Mesendoderm (in vitro differentiated cells): ENCODE measurements around the gene SLC8A1.
A peak's percentile ranks its signal among the peaks of the same experiment; 100 is the strongest.

Experiments used
- DNase-seq: peaks from one replicate; pipeline ENCODE4 v3.0.0; 2013
- H2AK5ac ChIP-seq: 2 replicates; pipeline ENCODE4 v1.6.1; 2013; ENCODE audit warnings: low read length, inconsistent platforms
- H2BK120ac ChIP-seq: 2 replicates; pipeline ENCODE4 v1.6.1; 2013; ENCODE audit warnings: low read depth, mild to moderate bottlenecking, low read length, moderate library complexity, mixed read lengths
- H2BK15ac ChIP-seq: replicated peaks from 2 replicates; pipeline ENCODE4 v1.6.1; 2013; ENCODE audit warnings: low read depth, mild to moderate bottlenecking, moderate library complexity
- H2BK5ac ChIP-seq: 2 replicates; pipeline ENCODE4 v1.6.1; 2013; ENCODE audit warnings: low read length, inconsistent platforms
- H3K18ac ChIP-seq: 2 replicates; pipeline ENCODE4 v1.6.1; 2013; ENCODE audit warnings: mild to moderate bottlenecking, low read length, mixed read lengths
- H3K23ac ChIP-seq: one replicate; pipeline ENCODE4 v1.6.1; 2013; ENCODE audit warnings: low read length
- H3K27ac ChIP-seq: 2 replicates; pipeline ENCODE4 v1.5.1; 2013; ENCODE audit warnings: low read depth, mild to moderate bottlenecking, inconsistent platforms, low read length, moderate library complexity
- H3K27me3 ChIP-seq: 2 replicates; pipeline ENCODE4 v1.6.1; 2013; ENCODE audit warnings: low read length, control low read depth, mild to moderate bottlenecking, inconsistent platforms; ENCODE audit not compliant: insufficient read depth, poor library complexity
- H3K36me3 ChIP-seq: 2 replicates; pipeline ENCODE4 v1.6.1; 2013; ENCODE audit warnings: low read length, inconsistent platforms; ENCODE audit not compliant: control insufficient read depth, insufficient read depth
- H3K4ac ChIP-seq: one replicate; pipeline ENCODE4 v1.6.1; 2013; ENCODE audit warnings: low read depth, mild to moderate bottlenecking, low read length, moderate library complexity
- H3K4me1 ChIP-seq: 2 replicates; pipeline ENCODE4 v1.6.1; 2013; ENCODE audit warnings: low read depth, low read length, inconsistent platforms; ENCODE audit not compliant: control insufficient read depth
- H3K4me2 ChIP-seq: 2 replicates; pipeline ENCODE4 v1.6.1; 2013; ENCODE audit warnings: low read length
- H3K4me3 ChIP-seq: 2 replicates; pipeline ENCODE4 v1.5.1; 2013; ENCODE audit warnings: mild to moderate bottlenecking, low read length
- H3K56ac ChIP-seq: one replicate; pipeline ENCODE4 v1.6.1; 2013; ENCODE audit warnings: low read length
- H3K79me1 ChIP-seq: 2 replicates; pipeline ENCODE4 v1.6.1; 2013; ENCODE audit warnings: low read length, inconsistent platforms
- H3K79me2 ChIP-seq: 2 replicates; pipeline ENCODE4 v1.6.1; 2013; ENCODE audit warnings: mild to moderate bottlenecking, low read length; ENCODE audit not compliant: control insufficient read depth, insufficient read depth
- H3K9ac ChIP-seq: 2 replicates; pipeline ENCODE4 v1.6.1; 2013; ENCODE audit warnings: low read length, inconsistent platforms
- H4K5ac ChIP-seq: one replicate; pipeline ENCODE4 v1.6.1; 2013; ENCODE audit warnings: low read length
- H4K8ac ChIP-seq: one replicate; pipeline ENCODE4 v1.6.1; 2013; ENCODE audit warnings: low read depth, mild to moderate bottlenecking, control low read depth, low read length, moderate library complexity
- WGBS: extraction: QIAGEN DNeasy Blood & Tissue Kit; methylation state at CpG from one replicate; pipeline ENCODE4 v1.1.7; 2013; ENCODE audit warnings: low lambda C conversion rate, missing lambda C conversion rate; ENCODE audit not compliant: insufficient coverage; ENCODE audit errors: extremely low coverage; 5-methylcytosine and 5-hydroxymethylcytosine counted together

The SLC8A1 gene

GRCh38 chr2:40273734-40274182 is 178.1 kb downstream of the SLC8A1 start:
- H2BK120ac ChIP-seq: no peak overlapping the region
- no peak overlapping the region for H3K4me2 ChIP-seq
- no peak overlapping the region for H4K5ac ChIP-seq
- H3K23ac ChIP-seq: no peak overlapping the region
- no peak overlapping the region for H3K4ac ChIP-seq
- H3K4me3 ChIP-seq: no peak overlapping the region
- H3K27me3 ChIP-seq: no peaks in the 10 kb centered on the region
- no peak overlapping the region for H3K18ac ChIP-seq
- no peak for DNase-seq
- H3K4me1 ChIP-seq: peaks cover 3% of the 10 kb centered on the region
- no peak overlapping the region for H3K9ac ChIP-seq
- no peak overlapping the region for H2BK5ac ChIP-seq
- H4K8ac ChIP-seq: no peak overlapping the region
- no peak overlapping the region for H2BK15ac ChIP-seq
- H2AK5ac ChIP-seq: no peak overlapping the region
- H3K36me3 ChIP-seq: no peaks in the 10 kb centered on the region
- no peaks in the 10 kb centered on the region for H3K79me2 ChIP-seq
- no CpG with 5 or more reads among the region's 6 CpGs for WGBS
- H3K79me1 ChIP-seq: no peaks in the 10 kb centered on the region
- no peak overlapping the region for H3K56ac ChIP-seq
- H3K27ac ChIP-seq: no peak overlapping the region

GRCh38 chr2:40271094-40271493 is 180.8 kb downstream of the SLC8A1 start:
- Histone ChIP-seq H3K4ac (no peak overlapping the region), H3K36me3 (no peaks in the 10 kb centered on the region), H3K4me2 (no peak overlapping the region), H3K56ac (no peak overlapping the region), H4K8ac (no peak overlapping the region), H3K23ac (no peak overlapping the region), H4K5ac (no peak overlapping the region), H2AK5ac (no peak overlapping the region), H3K79me1 (no peaks in the 10 kb centered on the region), H3K4me3 (no peak overlapping the region), H3K27me3 (no peaks in the 10 kb centered on the region), H3K18ac (no peak overlapping the region), H3K9ac (no peak overlapping the region), H3K4me1 (peaks cover 3% of the 10 kb centered on the region), H3K79me2 (no peaks in the 10 kb centered on the region), H2BK120ac (no peak overlapping the region), H2BK15ac (no peak overlapping the region), H2BK5ac (no peak overlapping the region), H3K27ac (no peak overlapping the region)
- peak; percentile 47 for DNase-seq
- 100% methylated on average over 1 of the region's 6 CpGs for WGBS

- H2BK5ac ChIP-seq: no peak overlapping the region
- H2BK120ac ChIP-seq: no peak overlapping the region
- no peak overlapping the region for H3K4me2 ChIP-seq
- no peak overlapping the region for H2BK15ac ChIP-seq
- no peak overlapping the region for H3K18ac ChIP-seq
- H3K56ac ChIP-seq: no peak overlapping the region
- no peak overlapping the region for H3K27ac ChIP-seq
- H3K9ac ChIP-seq: no peak overlapping the region
- no CpG with 5 or more reads among the region's 2 CpGs for WGBS
- H4K8ac ChIP-seq: no peak overlapping the region
- no peak for DNase-seq
- H3K27me3 ChIP-seq: no peaks in the 10 kb centered on the region
- H3K23ac ChIP-seq: no peak overlapping the region
- peaks cover 3% of the 10 kb centered on the region for H3K4me1 ChIP-seq
- no peak overlapping the region for H2AK5ac ChIP-seq
- no peak overlapping the region for H3K4me3 ChIP-seq
- no peaks in the 10 kb centered on the region for H3K36me3 ChIP-seq
- no peaks in the 10 kb centered on the region for H3K79me2 ChIP-seq
- no peak overlapping the region for H3K4ac ChIP-seq
- H3K79me1 ChIP-seq: no peaks in the 10 kb centered on the region
- H4K5ac ChIP-seq: no peak overlapping the region
Measured at GRCh38 chr2:40270372-40270771, 181.5 kb downstream of the SLC8A1 start.

- Histone ChIP-seq H3K27ac (no peak overlapping the region), H2BK5ac (no peak overlapping the region), H3K36me3 (no peaks in the 10 kb centered on the region), H2BK120ac (no peak overlapping the region), H3K9ac (no peak overlapping the region), H2AK5ac (no peak overlapping the region), H3K18ac (no peak overlapping the region), H3K23ac (no peak overlapping the region), H3K4me2 (no peak overlapping the region), H3K4me3 (no peak overlapping the region), H4K8ac (no peak overlapping the region), H3K79me2 (no peaks in the 10 kb centered on the region), H3K4ac (no peak overlapping the region), H3K4me1 (peaks cover 3% of the 10 kb centered on the region), H3K27me3 (no peaks in the 10 kb centered on the region), H3K79me1 (no peaks in the 10 kb centered on the region), H3K56ac (no peak overlapping the region), H4K5ac (no peak overlapping the region), H2BK15ac (no peak overlapping the region)
- DNase-seq: no peak
- no CpG with 5 or more reads among the region's 2 CpGs for WGBS
Measured at GRCh38 chr2:40268566-40268965, 183.3 kb downstream of the SLC8A1 start.

- Histone ChIP-seq H3K56ac (no peak overlapping the region), H2BK120ac (no peak overlapping the region), H3K27ac (no peak overlapping the region), H3K23ac (no peak overlapping the region), H2BK5ac (no peak overlapping the region), H3K4me3 (no peak overlapping the region), H3K27me3 (no peaks in the 10 kb centered on the region), H4K8ac (no peak overlapping the region), H3K79me1 (no peaks in the 10 kb centered on the region), H3K79me2 (no peaks in the 10 kb centered on the region), H3K4me2 (no peak overlapping the region), H4K5ac (no peak overlapping the region), H2BK15ac (no peak overlapping the region), H3K4me1 (no peaks in the 10 kb centered on the region), H3K4ac (no peak overlapping the region), H3K9ac (no peak overlapping the region), H3K36me3 (no peaks in the 10 kb centered on the region), H2AK5ac (no peak overlapping the region), H3K18ac (no peak overlapping the region)
- DNase-seq: no peak
- WGBS: no CpG with 5 or more reads among the region's 1 CpG
Measured at GRCh38 chr2:40266201-40266600, 185.7 kb downstream of the SLC8A1 start.

- Histone ChIP-seq H3K27ac (no peak overlapping the region), H2BK15ac (no peak overlapping the region), H3K36me3 (no peaks in the 10 kb centered on the region), H3K56ac (no peak overlapping the region), H3K4me2 (no peak overlapping the region), H4K5ac (no peak overlapping the region), H3K9ac (no peak overlapping the region), H2BK5ac (no peak overlapping the region), H2AK5ac (no peak overlapping the region), H3K18ac (no peak overlapping the region), H3K79me2 (no peaks in the 10 kb centered on the region), H3K27me3 (no peaks in the 10 kb centered on the region), H3K4me1 (no peaks in the 10 kb centered on the region), H3K4ac (no peak overlapping the region), H4K8ac (no peak overlapping the region), H3K79me1 (no peaks in the 10 kb centered on the region), H3K23ac (no peak overlapping the region), H2BK120ac (no peak overlapping the region), H3K4me3 (no peak overlapping the region)
- DNase-seq: no peak
Measured at GRCh38 chr2:40265602-40266001, 186.3 kb downstream of the SLC8A1 start.
